Mesenteric fat pad (tissue), 1 donor: Measurements from ENCODE around the gene HIRIP3. TPM values are rescaled to one million over a fixed set of nuclear protein-coding genes. Genes with fewer than 3 reads are reported as not detected.
"Not testable (repeated sequence)": the region's sequence is repeated elsewhere in the genome, so short reads cannot be mapped to it uniquely, and the experiment has no call there.

Experiments
- DNase-seq: peaks from one replicate; pipeline ENCODE4 v3.0.0-alpha.2; 2020; ENCODE audit warnings: low spot score
- total RNA-seq: library from RNA; stranded (reverse); fragmentation: NEBNext Ultra II Directional; extraction: Animal tissue kit (Norgen Biotek cat#: 25700); gene quantifications from one replicate; pipeline ENCODE4 v1.2.1, GENCODE V29; 2021
- donor health status: DM: yes; HTN: yes; CAD: no.

Gene HIRIP3
- total RNA-seq, 1 donor from 2014 or later, result 11.0 TPM

DNA sequence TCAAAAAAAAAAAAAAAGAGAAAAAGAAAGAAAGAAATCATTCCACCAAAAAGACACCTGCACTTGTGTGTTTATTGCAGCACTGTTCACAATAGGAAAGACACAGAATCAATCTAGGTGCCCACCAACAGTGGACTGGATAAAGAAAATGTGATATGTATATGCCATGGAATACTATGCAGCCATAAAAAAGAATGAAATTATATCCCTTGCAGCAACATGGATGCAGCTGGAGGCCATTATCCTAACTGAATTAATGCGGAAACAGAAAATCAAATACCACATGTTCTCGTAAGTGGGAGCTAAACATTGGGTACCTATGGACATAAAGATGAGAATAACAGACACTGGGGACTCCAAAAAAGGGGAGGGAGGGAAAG, 21.9 kb upstream of the HIRIP3 start:
- no peak for DNase-seq

DNA sequence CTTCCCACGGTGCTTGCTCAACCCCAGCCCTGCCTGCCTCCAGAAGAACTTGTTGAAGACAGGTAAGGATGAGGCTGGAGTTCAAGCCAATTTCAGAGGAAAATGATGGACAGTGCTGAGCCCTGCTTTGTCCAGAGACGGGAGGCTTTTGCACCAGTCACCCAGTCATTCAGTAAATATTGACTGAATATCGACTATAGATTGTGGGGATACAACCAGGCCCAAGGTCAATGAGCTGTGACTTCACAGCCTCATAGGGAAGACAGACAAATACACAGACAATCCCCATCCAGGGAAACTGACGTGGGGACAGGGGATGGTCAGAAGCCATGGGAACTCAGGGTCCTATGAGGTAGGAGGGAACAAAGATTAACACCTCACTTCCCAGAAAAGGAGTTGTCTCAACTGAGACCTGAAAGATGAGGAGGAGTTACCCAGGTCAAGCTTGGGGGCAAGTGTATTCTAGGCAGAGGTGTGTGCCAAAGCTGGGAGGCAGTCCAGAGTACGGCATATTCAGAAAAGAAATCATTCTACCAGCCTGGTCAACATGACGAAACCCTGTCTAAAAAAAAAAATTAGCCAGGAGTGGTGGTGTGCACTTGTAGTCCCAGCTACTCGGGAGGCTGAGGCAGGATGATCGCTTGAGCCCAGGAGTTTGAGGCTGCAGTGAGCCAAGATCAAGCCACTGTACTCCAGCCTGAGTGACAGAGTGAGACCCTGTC, 21.3 kb upstream of the HIRIP3 start:
- DNase-seq, result no peak

GRCh38 chr16:30015450-30015849, 20.0 kb upstream of the HIRIP3 start:
- not testable (repeated sequence) for DNase-seq

- DNase-seq, result not testable (repeated sequence)
Observed at GRCh38 chr16:30012598-30012997, 17.2 kb upstream of the HIRIP3 start.

DNA sequence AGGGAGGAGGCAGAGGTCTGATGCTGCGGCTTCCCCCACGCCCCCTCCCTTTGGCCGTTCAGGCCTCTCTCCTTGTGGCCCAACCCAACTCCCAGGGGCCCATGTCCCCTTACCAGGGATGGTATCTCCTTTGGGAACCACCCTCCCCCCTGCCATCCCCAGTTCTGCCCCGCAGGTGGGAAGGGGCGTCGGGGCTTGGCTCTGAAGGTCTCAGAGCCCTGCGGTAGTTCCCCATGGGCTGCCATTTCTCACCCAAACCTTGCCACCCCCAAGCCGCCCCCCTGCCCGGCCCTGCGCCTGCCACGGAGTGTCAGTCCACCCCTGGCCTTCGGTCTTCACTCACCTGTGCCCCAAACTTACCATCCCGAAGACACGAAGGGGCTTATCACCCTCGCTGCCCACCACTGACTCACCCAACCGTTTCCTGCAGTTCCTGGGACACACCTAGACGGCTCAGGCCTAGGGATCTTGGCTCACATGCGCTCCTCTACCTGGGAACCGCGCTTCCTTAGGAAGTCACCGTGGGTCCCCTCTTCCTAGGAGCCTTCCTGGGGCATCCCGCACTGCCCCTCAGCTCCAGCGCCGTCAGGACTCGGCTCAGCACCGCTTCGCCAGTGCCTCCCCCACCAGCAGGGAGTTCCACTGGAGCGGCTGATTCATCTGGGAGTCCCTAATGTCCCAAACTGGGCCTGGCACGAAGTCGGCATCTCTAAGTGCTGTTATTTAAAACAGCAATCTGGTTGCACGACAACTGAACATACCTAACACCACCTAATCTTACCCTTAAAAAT, 16.5 kb upstream of the HIRIP3 start:
- DNase-seq, result no peak

- no peak for DNase-seq
Observed at GRCh38 chr16:30010844-30011713, 15.7 kb upstream of the HIRIP3 start, which contains the start of gene DOC2A. Gene DOC2A (minus strand): TSS chr16:30011027. CDS start chr16:30010222, 805 bp downstream.

DNA sequence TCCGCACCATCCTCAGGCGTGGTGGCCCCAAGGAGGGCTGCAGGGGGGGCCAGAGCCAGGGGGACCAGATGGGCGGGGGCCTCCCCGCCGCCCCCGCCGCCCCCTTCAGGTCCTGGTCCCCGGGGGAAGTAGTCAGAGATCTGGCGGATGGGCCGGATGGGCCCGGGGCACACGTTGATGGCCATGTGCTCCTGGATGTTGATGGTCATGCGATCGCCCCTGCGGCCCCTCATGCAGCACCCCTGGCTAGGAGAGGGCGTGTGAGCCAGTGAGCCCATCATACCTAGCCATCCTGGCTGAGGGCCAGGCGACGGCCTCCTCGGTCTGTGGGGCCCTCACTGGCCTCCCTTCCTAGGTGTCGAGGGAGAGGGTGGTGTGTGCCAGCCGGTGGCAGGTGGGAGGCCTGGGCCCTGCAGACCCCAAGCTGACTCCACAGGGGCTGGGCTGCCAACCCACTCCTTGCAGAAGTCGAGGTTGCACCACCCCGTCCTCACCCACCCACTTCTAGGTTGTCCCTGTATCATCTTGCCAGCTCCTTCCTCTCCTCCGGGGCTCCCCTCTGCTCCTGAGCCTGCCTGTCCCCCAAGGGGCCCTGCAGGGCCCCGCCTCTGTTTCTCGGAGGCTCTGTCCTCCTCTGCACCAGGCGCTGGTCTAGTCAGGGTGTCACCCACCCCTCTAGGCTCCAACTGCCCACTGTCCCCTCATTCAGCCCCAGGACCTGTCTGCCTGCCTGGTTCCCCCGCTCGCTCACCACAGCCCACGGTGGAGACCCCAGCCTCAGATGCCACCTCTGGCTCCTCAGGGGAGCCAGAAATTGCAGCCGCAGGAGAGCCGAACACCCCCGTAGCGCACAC, 14.8 kb upstream of the HIRIP3 start:
- DNase-seq, result no peak

DNA sequence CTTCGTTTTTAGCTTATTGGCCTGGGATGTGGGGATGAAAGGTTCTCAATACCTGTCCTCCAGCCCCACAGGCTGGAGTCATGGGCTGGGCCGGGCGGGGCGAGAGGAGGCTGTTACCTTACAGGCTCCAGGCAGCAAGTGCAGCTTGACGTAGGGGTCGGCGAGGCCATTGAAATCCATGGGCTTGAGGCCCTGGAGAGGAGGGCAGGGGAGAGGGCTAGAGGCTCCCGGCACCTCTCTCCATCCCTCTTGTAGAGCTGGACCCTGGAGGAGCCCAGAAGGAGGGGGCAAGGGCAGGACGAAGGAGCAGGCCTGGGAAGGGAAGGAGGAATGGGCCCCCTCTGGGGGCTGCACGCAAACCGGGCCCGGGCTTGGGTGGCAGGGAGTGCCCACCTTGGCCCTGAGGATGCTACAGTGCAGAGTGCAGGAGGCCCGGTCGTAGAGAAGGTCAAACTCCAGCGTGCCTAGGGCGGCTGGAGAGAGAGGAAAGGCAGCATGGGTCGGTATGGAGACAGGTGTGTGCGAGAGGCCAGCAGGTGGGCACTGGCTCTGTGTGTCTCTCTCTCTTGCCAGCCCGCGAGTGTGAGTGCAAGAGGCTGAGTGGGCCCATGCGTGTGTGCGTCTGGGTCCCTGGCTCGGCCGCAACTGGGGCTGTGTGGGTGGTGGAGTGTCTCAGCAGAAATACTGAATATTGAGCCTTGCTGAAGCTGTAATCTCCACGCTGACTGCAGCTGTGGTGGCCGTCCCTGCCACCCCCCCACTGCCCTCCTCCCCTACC, 13.9 kb upstream of the HIRIP3 start:
- DNase-seq, result no peak

DNA sequence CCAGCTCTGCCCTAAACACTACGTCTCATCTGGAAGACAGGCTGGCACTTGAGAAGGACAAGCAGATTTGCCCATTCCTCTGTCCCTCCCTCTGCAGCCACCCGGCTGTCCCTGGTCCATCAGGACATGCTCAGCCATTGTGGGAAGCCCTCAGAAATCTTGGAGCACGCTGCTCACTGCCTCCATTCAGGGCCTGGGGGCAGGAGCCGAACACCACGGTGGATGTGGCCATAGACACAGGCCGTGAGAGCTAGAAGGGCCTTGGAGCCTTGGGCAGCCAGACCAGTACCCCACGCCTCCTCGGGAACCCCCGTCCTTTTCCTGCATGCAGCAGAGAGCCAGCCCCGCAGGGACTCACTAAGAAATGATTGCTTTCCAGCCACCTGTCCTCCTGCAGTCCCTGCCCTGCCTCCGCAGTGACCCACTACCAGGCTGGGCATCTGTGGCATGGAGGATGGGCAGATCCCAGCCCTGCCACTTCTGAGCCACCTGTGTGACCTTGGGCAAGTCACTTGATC, 12.0 kb upstream of the HIRIP3 start:
- no peak for DNase-seq

GRCh38 chr16:30006659-30007377, 11.4 kb upstream of the HIRIP3 start:
- no peak for DNase-seq

GRCh38 chr16:30006095-30006473, 10.7 kb upstream of the HIRIP3 start:
- DNase-seq, result no peak

- DNase-seq, result no peak
Observed at GRCh38 chr16:30005341-30006094, 10.1 kb upstream of the HIRIP3 start.

- no peak for DNase-seq
Observed at GRCh38 chr16:30004811-30005242, 9.4 kb upstream of the HIRIP3 start.

DNA sequence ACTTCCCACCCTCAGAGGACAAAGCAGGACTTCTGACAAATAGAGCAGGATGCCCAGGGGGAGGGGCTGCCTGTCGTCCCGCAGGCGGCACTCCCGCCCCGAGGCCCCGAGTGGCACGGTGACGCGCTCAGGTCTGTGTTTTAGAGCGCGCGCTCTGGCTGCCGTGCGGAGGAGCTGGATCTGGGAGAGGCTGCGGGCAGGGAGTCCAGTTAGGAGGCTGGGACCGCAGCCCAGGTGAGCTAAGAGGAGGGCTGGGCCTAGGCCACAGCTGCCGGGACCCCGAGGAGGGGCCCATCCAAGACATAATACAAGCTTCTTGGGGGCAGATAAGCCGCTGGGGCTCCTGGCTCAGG, 9.0 kb upstream of the HIRIP3 start:
- no peak for DNase-seq

DNA sequence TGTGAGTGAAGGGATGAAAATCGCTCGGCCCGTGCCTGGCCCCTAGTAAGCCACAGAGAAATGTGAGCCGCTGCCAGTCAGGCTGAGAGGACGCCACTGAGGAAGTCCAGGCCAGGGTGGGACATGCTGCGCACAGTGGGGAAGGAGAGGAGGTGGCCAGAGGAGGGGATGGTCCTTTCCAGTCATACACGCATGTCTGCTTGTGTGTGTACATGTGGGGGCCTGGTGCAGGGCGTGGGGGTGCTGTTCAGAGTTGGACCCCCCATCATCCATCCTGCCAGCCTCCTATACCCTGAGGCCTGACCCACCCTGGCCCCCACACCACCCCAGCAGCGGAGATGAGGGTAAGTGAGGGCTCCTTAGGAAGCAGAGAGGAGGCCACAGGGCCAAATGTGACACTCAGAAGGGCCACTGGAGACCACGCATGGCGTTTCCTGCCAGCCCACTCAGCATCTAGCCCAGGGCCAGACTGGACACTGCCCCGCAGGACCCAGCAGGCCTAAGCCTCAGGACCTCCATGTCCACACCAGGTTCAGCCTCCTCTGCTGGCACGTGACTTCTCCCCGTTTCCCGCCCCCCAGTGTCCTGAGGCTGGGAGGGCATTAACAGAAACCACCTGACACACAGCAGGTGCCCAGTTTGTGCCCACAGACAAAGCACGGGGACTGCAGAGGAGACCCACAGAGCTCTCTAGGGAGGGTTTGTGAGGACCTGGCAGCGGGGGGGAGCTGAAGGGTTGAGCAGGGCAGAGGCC, 8.4 kb upstream of the HIRIP3 start:
- DNase-seq, result no peak

DNA sequence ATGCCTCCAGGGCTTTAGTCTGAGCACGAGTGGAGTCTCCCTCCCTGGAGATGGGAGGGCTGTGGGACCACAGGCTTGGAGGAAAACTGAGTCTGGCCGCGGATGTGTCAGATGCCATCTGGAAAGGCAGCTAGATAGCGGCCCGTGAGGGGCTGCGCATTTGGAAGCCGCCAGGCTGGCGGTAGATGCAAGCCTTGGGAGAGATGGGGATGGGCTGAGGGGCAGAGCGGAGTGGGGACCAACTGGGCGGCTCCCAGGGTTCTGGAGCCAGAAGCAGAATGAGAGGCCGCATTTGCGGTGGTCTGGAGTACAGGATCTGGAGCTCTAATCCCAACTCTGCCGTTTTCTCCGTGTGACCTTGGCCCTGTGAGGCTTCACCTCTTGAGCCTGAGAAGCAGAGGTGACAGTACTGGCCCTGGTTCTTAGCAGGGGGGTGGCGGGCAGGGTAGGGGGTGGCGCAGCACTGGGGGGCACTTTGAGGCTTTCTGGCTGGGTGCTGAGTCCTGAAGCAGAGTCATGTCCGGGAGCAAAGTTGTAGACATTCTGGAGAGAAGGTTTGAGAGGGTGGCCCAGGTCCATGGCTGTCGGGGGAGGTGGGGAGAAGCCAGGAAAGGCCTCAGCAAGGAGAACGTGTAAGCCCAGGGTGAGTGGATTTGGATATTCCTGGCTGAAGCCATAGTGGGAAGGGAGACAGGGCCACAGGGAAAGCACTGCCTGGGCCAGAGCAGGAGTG, 7.4 kb upstream of the HIRIP3 start:
- DNase-seq, result no peak
